CD4-positive, alpha-beta T cell treated with Interleukin-4 for 4 hours (primary cell): ENCODE data around the gene USP5.

ENCODE experiments used
- DNase-seq: peaks from one replicate; pipeline ENCODE4 v3.0.0-alpha.2; 2020

USP5 gene

GRCh38 chr12:6851921-6852650, at the start of gene USP5:
Gene USP5 (plus strand): TSS chr12:6852150. CDS start chr12:6852180, 30 bp downstream.
- DNase-seq, result peak; percentile 99

- DNase-seq, result no peak
Observed at GRCh38 chr12:6807170-6807569, 44.8 kb upstream of the USP5 start.

GRCh38 chr12:6809056-6809455, 42.9 kb upstream of the USP5 start:
- DNase-seq, result no peak

- DNase-seq, result no peak
Observed at GRCh38 chr12:6810758-6811157, 41.2 kb upstream of the USP5 start.

GRCh38 chr12:6813363-6813762, 38.6 kb upstream of the USP5 start:
- no peak for DNase-seq

- DNase-seq, result no peak
Observed at GRCh38 chr12:6816598-6816997, 35.4 kb upstream of the USP5 start.

- DNase-seq, result no peak
Observed at GRCh38 chr12:6817098-6817497, 34.9 kb upstream of the USP5 start.

GRCh38 chr12:6817662-6818157, 34.2 kb upstream of the USP5 start:
- no peak for DNase-seq

GRCh38 chr12:6818222-6818621, 33.7 kb upstream of the USP5 start:
- DNase-seq, result no peak

- DNase-seq, result no peak
Observed at GRCh38 chr12:6818645-6819044, 33.3 kb upstream of the USP5 start.

- DNase-seq, result no peak
Observed at GRCh38 chr12:6819106-6820030, 32.6 kb upstream of the USP5 start.

- no peak for DNase-seq
Observed at GRCh38 chr12:6820166-6820565, 31.8 kb upstream of the USP5 start.

GRCh38 chr12:6821591-6822425, 30.1 kb upstream of the USP5 start, which contains the start of gene GPR162:
Gene GPR162 (plus strand): TSS chr12:6821821. CDS start chr12:6823899, 2,078 bp downstream.
- DNase-seq, result no peak

GRCh38 chr12:6822426-6823135, 29.4 kb upstream of the USP5 start:
- DNase-seq, result no peak

- no peak for DNase-seq
Observed at GRCh38 chr12:6823182-6824084, 28.5 kb upstream of the USP5 start.

GRCh38 chr12:6824085-6824775, 27.7 kb upstream of the USP5 start:
- no peak for DNase-seq

GRCh38 chr12:6824901-6825381, 27.0 kb upstream of the USP5 start:
- DNase-seq, result no peak

GRCh38 chr12:6825398-6826124, 26.4 kb upstream of the USP5 start:
- peak; percentile 73 for DNase-seq

- DNase-seq, result no peak
Observed at GRCh38 chr12:6826125-6826733, 25.7 kb upstream of the USP5 start.
